Skin of body (tissue), 2 donors: ENCODE data around the gene CTXND1. TPM values are rescaled to one million over a fixed set of nuclear protein-coding genes. Genes with fewer than 3 reads are reported as not detected.
"Not testable (repeated sequence)": the region's sequence is repeated elsewhere in the genome, so short reads cannot be mapped to it uniquely, and the experiment has no call there.

Experiments
- DNase-seq: peaks from one replicate; lab custom pipeline; 2025; lab: John Stamatoyannopoulos, UW
- total RNA-seq: library from RNA; depleted of rRNA; stranded (reverse); fragments of >200 nt; gene quantifications from one replicate; pipeline ENCODE4 v1.2.3, GENCODE V29; 2014

The CTXND1 gene
- total RNA-seq, 1 donor from 2014 or later: 0.30 TPM

- DNase-seq: no peak
These were observed 91.3 kb downstream of the CTXND1 start for GRCh38 chr15:80160570-80161156.

DNA sequence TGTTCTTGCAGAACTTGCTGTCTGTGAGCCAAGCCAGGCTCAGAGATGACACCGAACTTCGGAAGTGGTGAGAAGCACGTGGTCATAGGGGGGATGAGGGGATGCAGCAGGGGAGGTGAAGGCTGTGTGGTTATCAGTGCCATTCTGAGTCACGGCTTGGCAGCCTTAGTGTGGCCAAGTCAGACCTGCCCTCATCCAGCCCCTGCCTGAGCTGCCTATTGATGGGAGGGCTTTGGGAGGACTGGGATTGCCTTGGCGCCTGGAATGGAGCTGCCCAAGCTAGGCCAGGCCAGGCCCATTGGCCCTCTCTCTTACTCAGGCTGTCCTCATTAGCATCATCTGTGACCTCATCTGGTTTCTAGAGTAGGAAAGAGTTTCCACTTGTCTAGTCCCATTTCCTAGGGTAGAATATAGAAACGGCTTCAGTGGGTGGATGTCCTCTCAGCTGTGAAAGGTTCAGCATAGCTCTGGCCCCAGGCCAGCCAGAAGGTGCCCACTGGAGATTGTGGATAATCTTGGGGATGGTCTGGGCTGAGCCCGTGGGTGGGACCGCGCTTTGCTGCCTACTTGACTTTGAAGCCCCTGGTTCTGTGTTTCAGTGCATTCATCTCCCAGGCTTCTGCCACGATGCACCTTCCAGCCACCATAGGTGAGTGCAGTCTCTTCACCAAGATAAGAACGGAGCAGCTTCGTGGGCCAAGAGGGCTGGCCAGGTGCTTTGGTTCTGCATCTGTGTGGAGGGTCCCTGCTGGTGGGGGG lies 92.0 kb downstream of the CTXND1 start:
- DNase-seq: no peak

- DNase-seq: no peak
These were observed 92.7 kb downstream of the CTXND1 start for GRCh38 chr15:80159301-80159700.

DNA sequence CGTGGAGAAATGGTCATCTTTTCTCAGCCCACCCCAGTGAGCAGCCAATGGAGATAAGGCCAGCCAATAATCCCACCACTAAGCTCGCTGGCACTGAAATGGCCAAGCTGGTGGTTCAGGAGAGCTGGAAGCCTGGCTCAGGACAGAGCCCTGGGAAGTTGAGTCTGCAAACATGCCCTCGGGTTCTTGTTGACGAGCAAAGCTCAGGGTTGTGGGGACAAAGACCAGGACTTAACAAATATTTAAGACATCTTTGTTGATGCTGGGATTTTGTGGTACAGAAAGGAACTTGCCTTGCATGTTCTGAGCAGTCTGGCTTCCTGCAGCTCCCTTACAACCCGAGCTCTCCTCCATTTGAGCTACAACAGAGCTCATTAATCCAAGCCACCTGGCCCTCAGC lies 94.8 kb downstream of the CTXND1 start:
- DNase-seq: no peak

DNA sequence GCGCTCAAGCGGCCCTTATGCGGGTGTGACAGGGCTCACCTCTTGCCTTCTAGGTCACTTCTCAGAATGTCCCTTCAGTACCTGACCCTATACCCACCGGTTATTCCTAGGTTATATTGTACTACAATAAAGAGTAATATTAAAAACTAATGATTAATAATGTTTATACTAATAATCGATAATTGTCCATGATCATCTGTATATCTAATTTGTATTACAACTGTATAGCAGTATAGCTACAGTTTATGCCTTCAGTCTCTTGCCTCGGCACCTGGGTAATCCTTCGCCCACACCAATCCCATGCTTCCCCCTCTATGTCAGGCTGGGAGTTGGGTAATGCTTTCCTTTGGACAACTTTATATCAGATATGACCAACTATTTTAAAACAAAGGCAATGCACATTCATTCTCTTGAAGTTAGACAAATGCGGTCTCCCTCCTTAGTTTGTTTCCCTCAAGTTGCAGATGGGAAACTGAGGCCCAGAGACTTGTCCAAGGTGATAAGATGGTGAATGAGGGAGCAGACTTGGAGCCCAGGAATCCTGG lies 95.8 kb downstream of the CTXND1 start:
- DNase-seq: no peak

DNA sequence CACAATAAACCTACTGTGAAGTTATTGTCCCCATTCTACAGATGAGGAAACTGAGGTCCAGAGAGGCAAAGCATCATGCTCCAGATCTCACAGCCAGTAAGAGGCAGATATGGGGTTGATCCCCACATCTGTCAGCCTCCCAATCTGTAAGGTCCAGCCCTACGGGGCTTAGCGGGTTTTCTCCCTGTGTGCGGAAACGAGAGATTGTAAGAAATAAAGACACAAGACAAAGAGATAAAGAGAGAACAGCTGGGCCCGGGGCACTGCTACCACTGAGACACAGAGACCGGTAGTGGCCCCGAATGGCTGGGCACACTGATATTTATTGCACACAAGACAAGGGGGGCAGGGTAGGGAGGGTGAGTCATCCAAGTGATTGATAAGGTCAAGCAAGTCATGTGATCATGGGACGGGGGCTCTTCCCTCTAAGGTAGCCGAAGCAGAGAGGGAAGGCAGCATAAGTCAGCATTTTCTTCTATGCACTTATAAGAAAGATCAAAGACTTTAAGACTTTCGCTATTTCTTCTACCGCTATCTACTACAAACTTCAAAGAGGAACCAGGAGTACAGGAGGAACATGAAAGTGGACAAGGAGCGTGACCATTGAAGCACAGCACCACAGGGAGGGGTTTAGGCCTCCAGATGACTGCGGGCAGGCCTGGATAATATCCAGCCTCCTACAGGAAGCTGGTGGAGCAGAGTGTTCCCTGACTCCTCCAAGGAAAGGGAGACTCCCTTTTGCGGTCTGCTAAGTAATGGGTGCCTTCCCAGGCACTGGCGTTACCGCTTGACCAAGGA lies 96.4 kb downstream of the CTXND1 start:
- not testable (repeated sequence) for DNase-seq

DNA sequence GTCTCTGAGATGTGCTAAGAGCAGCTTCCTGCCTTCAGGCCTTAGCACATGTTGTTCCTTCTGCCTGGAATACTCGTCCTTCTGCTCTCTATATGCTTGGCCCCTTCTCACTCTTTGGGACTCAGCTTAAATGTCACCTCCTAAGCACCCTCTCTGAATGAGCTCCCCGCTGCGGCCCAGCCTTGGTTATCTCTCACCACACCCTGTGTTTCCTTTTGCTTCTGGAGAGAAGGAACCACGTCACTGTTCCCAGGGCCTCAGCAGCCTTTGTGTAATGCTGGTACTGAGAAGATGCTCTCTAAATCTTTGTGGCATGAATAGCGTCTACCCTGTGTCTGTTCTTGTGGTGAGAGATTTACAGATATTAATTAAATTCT lies 97.0 kb downstream of the CTXND1 start:
- DNase-seq: no peak

DNA sequence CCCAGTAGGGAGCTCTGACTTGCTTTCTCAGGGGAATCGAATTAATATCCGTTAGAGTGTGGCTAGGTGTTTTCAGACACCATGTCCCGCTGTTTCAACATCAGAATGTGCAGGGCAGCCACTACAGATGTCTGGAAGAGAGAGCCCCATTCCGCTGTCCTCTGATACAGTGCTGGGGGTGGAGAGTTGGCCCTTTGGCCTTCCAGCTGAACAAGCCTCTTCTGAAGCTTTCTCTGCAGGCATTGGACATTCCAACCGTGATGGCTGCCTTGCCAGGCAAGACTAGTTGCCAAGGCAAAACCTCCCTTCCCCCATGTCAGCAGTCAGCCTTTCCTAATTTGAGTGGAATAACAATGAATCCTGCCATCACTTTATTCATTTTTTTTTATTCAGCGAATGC lies 97.7 kb downstream of the CTXND1 start:
- DNase-seq: no peak

- DNase-seq: no peak
These were observed 98.1 kb downstream of the CTXND1 start for GRCh38 chr15:80153900-80154299.

DNA sequence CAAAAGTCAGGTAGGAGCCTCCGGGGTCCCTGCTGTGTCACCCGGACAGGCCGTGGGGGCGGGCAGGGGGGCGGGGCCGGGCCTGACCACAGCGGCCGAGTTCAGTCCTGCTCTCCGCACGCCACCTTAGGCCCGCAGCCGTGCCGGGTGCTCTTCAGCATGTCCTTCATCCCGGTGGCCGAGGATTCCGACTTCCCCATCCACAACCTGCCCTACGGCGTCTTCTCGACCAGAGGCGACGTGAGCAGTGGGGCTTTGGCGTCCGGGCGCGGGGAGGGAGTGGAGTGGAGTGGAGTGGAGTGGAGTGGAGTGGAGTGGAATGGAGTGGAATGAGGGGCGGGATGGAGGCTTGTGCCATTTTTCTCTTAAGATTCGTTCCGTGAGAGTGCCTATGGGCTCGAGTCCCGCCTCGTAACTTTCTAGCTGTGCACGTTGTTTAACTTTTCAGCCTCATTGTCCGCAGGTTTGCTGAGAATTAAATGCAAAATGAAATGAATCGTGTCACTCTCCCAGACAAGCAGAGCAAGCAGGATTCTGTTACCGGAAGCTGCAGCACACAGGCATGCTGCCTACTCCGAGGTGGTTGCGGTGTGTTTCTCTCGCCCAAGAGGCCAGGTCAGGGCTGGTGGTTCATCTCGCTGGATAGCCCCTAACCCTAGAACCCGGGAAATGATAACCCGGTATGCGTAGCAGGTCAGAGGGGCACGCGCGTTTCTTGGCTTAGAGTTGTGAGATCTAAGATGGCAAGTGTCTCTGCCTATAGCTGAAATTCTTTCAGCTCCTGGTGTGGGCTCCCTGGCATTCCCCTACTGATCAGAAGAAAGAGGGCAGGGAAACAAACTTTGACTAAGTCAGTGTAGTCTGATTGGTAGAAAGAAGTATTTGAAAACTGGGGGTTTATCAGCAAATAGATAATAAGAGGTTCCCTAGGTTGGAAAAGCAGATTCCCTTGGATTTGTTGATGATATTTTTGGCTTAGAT lies 98.8 kb downstream of the CTXND1 start, which contains the start of gene FAH:
Gene FAH (plus strand): TSS at position 104 of the 981 bp plus-strand sequence. CDS start 56 bp downstream, at position 160.
- DNase-seq: peak; percentile 13

DNA sequence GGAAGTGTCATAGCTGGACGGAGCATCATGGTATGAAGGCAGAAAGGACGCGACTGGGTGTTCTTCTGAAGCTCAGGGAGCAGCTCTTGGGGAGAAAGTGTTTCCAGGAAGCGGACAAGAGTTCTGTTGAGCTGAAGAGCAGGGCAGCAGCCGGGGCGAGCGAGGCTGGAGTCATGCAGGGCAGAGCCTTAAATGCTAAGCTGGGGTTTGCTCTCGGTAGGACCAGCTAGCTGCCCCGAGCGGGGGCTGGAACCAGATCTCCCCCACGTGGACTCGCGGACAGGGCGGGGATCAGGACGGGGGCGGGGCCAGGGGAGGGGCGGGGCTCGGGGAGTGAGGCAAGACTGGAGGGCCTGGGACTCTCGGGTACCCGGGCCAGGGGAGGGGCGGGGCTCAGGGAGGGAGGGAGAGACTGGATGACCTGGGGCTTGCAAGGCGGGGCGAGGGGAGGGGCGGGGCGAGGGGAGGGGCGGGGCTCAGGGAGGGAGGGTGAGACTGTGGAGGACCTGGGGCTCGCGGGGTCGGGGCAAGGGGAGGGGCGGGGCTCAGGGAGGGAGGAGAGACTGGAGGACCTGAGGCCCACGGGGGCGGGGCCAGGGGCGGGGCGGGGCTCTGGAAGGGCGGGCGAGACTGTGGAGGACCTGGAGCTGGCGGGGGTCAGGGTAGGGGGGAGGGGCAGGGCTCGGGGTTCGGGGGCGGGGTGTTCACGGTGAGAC lies 99.7 kb downstream of the CTXND1 start:
- peak; percentile 59 for DNase-seq

GRCh38 chr15:80151576-80151975 lies 100.4 kb downstream of the CTXND1 start:
- DNase-seq: no peak

DNA sequence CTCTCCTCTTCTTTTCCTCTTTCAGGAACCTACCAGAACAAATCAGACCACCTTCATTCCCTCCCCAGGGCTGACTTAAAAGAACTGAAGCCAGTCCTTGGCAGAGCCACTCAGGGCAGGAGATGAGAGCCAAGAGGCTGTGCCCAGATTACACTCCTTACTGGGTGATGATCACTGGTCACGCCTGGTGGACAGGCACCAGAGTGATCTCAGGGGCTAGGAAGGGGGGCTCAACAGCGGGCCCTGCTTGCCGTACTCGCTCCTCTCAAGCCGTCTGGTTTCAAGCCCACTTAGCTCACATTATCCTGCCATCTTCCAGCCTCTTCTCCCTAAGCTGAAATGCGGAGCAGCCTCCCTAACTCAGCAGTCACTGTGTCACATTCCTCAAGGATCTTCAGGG lies 100.9 kb downstream of the CTXND1 start:
- DNase-seq: no peak

Other genes with a start within 250 kb of the CTXND1 start
- 120 TPM for gene ZFAND6, start 192.5 kb downstream of the CTXND1 start, total RNA-seq
- gene FAH, start 99.2 kb downstream of the CTXND1 start, total RNA-seq: 17.9 TPM
- gene ARNT2, start 152.2 kb upstream of the CTXND1 start, total RNA-seq: 2.8 TPM